Measurements from ENCODE around the gene RTN4R. TPM values are rescaled to one million over a fixed set of nuclear protein-coding genes. Genes with fewer than 3 reads are reported as not detected.

Gene RTN4R
- total and polyA plus RNA-seq, 9 of the 15 experiments (the other 6 are each of a cell fraction or from before 2014, with no cell fraction given), result 0.04 to 2.8 (median 1.4) TPM; not detected in 3

DNA sequence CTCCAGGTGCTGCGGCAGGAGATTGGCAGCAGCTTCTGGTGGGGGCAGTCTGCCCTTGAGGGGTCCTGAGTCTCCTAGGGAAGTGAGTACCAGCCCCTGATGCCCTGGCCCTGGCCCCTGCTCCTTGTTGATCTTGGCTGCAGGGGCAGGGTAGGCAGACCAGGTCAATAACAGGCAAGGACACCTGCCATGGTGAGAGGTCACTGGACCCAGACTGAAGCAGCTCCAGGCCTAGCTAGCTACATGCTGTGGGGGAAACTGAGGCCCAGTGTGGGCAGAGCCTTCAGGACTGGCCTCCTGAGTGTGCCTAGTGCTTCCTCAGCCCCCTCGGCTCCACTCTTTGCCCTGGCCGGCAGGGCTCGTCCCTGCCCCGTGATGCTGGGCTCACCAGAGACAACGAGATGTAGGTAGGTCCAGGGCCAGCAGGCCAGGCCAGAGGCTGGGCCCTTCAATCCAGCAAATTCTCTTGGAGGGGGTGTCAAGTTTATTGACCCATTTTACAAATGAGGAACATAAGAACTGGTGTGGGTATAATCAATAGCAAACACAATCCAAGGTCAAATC is 20.4 kb downstream of the RTN4R start (continued):
- TF ChIP-seq, protein P1, sequence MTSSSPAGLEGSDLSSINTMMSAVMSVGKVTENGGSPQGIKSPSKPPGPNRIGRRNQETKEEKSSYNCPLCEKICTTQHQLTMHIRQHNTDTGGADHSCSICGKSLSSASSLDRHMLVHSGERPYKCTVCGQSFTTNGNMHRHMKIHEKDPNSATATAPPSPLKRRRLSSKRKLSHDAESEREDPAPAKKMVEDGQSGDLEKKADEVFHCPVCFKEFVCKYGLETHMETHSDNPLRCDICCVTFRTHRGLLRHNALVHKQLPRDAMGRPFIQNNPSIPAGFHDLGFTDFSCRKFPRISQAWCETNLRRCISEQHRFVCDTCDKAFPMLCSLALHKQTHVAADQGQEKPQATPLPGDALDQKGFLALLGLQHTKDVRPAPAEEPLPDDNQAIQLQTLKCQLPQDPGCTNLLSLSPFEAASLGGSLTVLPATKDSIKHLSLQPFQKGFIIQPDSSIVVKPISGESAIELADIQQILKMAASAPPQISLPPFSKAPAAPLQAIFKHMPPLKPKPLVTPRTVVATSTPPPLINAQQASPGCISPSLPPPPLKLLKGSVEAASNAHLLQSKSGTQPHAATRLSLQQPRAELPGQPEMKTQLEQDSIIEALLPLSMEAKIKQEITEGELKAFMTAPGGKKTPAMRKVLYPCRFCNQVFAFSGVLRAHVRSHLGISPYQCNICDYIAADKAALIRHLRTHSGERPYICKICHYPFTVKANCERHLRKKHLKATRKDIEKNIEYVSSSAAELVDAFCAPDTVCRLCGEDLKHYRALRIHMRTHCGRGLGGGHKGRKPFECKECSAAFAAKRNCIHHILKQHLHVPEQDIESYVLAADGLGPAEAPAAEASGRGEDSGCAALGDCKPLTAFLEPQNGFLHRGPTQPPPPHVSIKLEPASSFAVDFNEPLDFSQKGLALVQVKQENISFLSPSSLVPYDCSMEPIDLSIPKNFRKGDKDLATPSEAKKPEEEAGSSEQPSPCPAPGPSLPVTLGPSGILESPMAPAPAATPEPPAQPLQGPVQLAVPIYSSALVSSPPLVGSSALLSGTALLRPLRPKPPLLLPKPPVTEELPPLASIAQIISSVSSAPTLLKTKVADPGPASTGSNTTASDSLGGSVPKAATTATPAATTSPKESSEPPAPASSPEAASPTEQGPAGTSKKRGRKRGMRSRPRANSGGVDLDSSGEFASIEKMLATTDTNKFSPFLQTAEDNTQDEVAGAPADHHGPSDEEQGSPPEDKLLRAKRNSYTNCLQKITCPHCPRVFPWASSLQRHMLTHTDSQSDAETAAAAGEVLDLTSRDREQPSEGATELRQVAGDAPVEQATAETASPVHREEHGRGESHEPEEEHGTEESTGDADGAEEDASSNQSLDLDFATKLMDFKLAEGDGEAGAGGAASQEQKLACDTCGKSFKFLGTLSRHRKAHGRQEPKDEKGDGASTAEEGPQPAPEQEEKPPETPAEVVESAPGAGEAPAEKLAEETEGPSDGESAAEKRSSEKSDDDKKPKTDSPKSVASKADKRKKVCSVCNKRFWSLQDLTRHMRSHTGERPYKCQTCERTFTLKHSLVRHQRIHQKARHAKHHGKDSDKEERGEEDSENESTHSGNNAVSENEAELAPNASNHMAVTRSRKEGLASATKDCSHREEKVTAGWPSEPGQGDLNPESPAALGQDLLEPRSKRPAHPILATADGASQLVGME (CRISPR knock-in tag; IDR thresholded peaks at IDR 0.05), result 0 out of 2 replicates have a peak, but pooled peaks have one; percentile 25

DNA sequence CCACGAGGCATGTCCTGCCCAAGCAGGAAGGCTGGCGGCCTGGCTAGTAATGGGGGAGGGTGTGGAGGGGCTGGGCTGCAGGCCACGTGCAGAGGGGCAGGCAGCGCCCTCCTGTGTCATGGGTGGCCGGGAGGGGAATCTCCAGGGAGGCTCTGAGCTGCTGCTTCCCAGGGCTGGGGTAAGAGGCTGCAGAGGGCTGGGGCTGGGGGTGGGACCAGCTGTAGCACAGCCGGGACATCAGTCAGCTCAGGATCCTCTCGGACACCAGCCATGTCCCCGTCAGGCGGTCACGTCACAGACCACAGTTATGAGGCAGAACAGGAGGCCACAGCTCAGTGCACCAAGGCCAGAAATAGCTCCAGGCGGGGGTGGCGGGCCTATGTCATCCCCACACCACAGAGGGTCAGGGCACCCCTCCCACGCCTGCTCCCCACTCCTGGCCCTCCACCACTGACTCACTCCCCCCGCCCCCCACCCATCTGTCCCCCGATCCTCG is 21.1 kb downstream of the RTN4R start:
- no peak overlapping the region for H3K4me3 ChIP-seq
- TF ChIP-seq MEF2D (tag; conservative IDR thresholded peaks at IDR 0.05; ENCODE audit: low read depth), result peak; percentile 93
- no peak for TF ChIP-seq TGIF2 (CRISPR knock-in tag; IDR thresholded peaks at IDR 0.05)
- TF ChIP-seq, protein P2, sequence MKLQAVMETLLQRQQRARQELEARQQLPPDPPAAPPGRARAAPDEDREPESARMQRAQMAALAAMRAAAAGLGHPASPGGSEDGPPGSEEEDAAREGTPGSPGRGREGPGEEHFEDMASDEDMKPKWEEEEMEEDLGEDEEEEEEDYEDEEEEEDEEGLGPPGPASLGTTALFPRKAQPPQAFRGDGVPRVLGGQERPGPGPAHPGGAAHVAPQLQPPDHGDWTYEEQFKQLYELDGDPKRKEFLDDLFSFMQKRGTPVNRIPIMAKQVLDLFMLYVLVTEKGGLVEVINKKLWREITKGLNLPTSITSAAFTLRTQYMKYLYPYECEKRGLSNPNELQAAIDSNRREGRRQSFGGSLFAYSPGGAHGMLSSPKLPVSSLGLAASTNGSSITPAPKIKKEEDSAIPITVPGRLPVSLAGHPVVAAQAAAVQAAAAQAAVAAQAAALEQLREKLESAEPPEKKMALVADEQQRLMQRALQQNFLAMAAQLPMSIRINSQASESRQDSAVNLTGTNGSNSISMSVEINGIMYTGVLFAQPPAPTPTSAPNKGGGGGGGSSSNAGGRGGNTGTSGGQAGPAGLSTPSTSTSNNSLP (IDR thresholded peaks at IDR 0.05; ENCODE audit: borderline replicate concordance, low read depth, low read length), result no peak
- TF ChIP-seq, protein P3, sequence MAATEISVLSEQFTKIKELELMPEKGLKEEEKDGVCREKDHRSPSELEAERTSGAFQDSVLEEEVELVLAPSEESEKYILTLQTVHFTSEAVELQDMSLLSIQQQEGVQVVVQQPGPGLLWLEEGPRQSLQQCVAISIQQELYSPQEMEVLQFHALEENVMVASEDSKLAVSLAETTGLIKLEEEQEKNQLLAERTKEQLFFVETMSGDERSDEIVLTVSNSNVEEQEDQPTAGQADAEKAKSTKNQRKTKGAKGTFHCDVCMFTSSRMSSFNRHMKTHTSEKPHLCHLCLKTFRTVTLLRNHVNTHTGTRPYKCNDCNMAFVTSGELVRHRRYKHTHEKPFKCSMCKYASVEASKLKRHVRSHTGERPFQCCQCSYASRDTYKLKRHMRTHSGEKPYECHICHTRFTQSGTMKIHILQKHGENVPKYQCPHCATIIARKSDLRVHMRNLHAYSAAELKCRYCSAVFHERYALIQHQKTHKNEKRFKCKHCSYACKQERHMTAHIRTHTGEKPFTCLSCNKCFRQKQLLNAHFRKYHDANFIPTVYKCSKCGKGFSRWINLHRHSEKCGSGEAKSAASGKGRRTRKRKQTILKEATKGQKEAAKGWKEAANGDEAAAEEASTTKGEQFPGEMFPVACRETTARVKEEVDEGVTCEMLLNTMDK (IDR thresholded peaks at IDR 0.05; ENCODE audit: borderline replicate concordance, insufficient read depth, low read depth, low read length, poor library complexity, severe bottlenecking), result peak; percentile 11
- TF ChIP-seq YY1 (IDR thresholded peaks at IDR 0.05; ENCODE audit: borderline replicate concordance in 1 of 3, control insufficient read depth in 1 of 3, extremely low read depth in 1 of 3, insufficient read depth in 3 of 3, insufficient read length in 1 of 3, insufficient replicate concordance in 2 of 3, low read depth in 1 of 3, low read length in 2 of 3), result peak in 1 of 3 experiments; percentile 45
- TF ChIP-seq ZNF134 (CRISPR knock-in tag; conservative IDR thresholded peaks at IDR 0.05), result no peak
- TF ChIP-seq POLR3G (IDR thresholded peaks at IDR 0.05; ENCODE audit: extremely low read depth, insufficient read length, insufficient replicate concordance), result no peak

More for the DNA sequence above, 21.1 kb downstream of the RTN4R start:
- ChIA-PET POLR2A (interaction anchor here (0.6 to 3.8 kb wide), 7 partner anchors 10 to 313 kb away, joined by 3 to 22 read pairs (median 4); no protein-coding TSS in a partner anchor), CTCF (ENCODE audit: low intra/inter-chr PET ratio) (no interaction called here)
- in situ Hi-C loops (cut with MboI), result no loop called here
- H3K27me3 ChIP-seq (ENCODE audit: control insufficient read depth in 2 of 2, insufficient read depth in 2 of 2, low read length in 2 of 2), result peaks cover 35 to 78% of the 10 kb centered on the region in 2 experiments; a peak in 4 of 5 replicates
- peaks cover 46% of the 10 kb centered on the region for H4K20me1 ChIP-seq (replicated peaks; ENCODE audit: control insufficient read depth, insufficient read depth, low read length)
- 2% methylated on average over 16 of the region's 16 CpGs for WGBS (ENCODE audit: insufficient coverage, low coverage, missing lambda C conversion rate)
- BruUV-seq (replicated peaks), result no TSS peak
- peak; percentile 80 to 92 (median 86) for DNase-seq (ENCODE audit: extremely low read depth in 1 of 4, low spot score in 3 of 4)
- peak; percentile 61 for ATAC-seq
- H3K4me2 ChIP-seq (ENCODE audit: insufficient read depth, low read length), result no peak overlapping the region
- H3K9me3 ChIP-seq (replicated peaks; ENCODE audit: control insufficient read depth, insufficient read depth, low read depth, low read length), result no peaks in the 10 kb centered on the region
- H3K9me1 ChIP-seq (ENCODE audit: control insufficient read depth, insufficient read depth, low read length), result peaks cover 5% of the 10 kb centered on the region
- H3K27ac ChIP-seq (ENCODE audit: extremely low read depth, low read depth, low read length), result no peak overlapping the region
- intact Hi-C loops (cut with micrococcal nuclease), result no loop called here
- peaks cover 16 to 65% of the 10 kb centered on the region in 2 experiments; a peak in 3 of 5 replicates for H3K4me1 ChIP-seq (replicated peaks in 1 of 2; ENCODE audit: control insufficient read depth in 2 of 2, insufficient read depth in 2 of 2, low read length in 2 of 2)
- peak; percentile 81 for FAIRE-seq
- H3K36me3 ChIP-seq (ENCODE audit: control insufficient read depth, insufficient read depth, low read length), result no peaks in the 10 kb centered on the region
- H3K79me2 ChIP-seq (ENCODE audit: control insufficient read depth, insufficient read depth, low read length), result no peaks in the 10 kb centered on the region
- H2AFZ ChIP-seq (ENCODE audit: low read depth, low read length), result 0 out of 2 replicates have a peak overlapping the region, but pooled peaks have one; percentile 1
- H3K9ac ChIP-seq (ENCODE audit: insufficient read depth in 1 of 2, low read depth in 2 of 2, low read length in 2 of 2), result 0 out of 4 replicates have a peak overlapping the region, but pooled peaks of 1 of the 2 experiments have one; percentile 6

Measured in K562 (cell line).